Transverse colon (tissue), 4 donors: Measurements from ENCODE around the gene FAIM2.

Source experiments
- CTCF ChIP-seq, 5 experiments: fragments of 200-600 bp in 3 of 5; fragments of 450-650 bp in 2 of 5; sonication (generic) in 3 of 5; IDR thresholded peaks; 1 replicate in 2 of 5; 2 replicates in 3 of 5; pipeline ENCODE4 v1.5.1; 2016 to 2017; ENCODE audit warnings: antibody characterized with exemption in 5 of 5, inconsistent platforms in 3 of 5, mild to moderate bottlenecking in 2 of 5, moderate library complexity in 1 of 5
- POLR2A ChIP-seq: fragments of 450-650 bp; IDR thresholded peaks from one replicate; pipeline ENCODE4 v1.6.1; 2016; ENCODE audit warnings: antibody characterized with exemption, mild to moderate bottlenecking, moderate library complexity
- POLR2AphosphoS5 ChIP-seq, 3 donors: sonication (generic); formaldehyde crosslinking; IDR thresholded peaks; one replicate each; pipeline ENCODE4 v1.6.1; 2016; ENCODE audit warnings: antibody characterized with exemption in 3 of 3

- TF ChIP-seq CTCF (IDR thresholded peaks at IDR 0.05): no peak
- TF ChIP-seq POLR2A: no peak
- no peak for TF ChIP-seq POLR2AphosphoS5 (IDR thresholded peaks at IDR 0.05)
Observed at GRCh38 chr12:49917788-49918173, 14.1 kb upstream of the FAIM2 start.
